Measurements from ENCODE around the gene LMBRD1. TPM values are rescaled to one million over a fixed set of nuclear protein-coding genes. Genes with fewer than 3 reads are reported as not detected.

The LMBRD1 gene
- polyA plus RNA-seq, 1 of the 3 experiments (the other 2 are of a cell fraction): 6.5 TPM

GRCh38 chr6:69841862-69842261 is 45.1 kb upstream of the LMBRD1 start:
- Histone ChIP-seq H3K27me3 (ENCODE audit: insufficient read depth) (no peaks in the 10 kb centered on the region), H3K4me1 (ENCODE audit: control insufficient read depth in 1 of 2, insufficient read depth in 2 of 2, low read depth in 1 of 2, low read length in 1 of 2) (no peaks in the 10 kb centered on the region), H3K79me2 (ENCODE audit: insufficient read depth) (no peaks in the 10 kb centered on the region), H3K4me3 (ENCODE audit: low read depth in 2 of 2, low read length in 1 of 2) (no peak overlapping the region), H4K20me1 (ENCODE audit: insufficient read depth) (no peaks in the 10 kb centered on the region), H3K9me2 (no peaks in the 10 kb centered on the region), H3K27ac (ENCODE audit: low read depth in 2 of 2, low read length in 1 of 2) (no peak overlapping the region), H3K9me3 (no peaks in the 10 kb centered on the region), H3K9ac (no peak overlapping the region), H2AFZ (ENCODE audit: low read depth) (no peak overlapping the region), H3K4me2 (no peak overlapping the region), H3K36me3 (replicated peaks in 1 of 2; ENCODE audit: control insufficient read depth in 1 of 2, insufficient read depth in 2 of 2, low read length in 1 of 2) (no peaks in the 10 kb centered on the region), H3F3A (replicated peaks; ENCODE audit: insufficient read depth) (no peaks in the 10 kb centered on the region)
- POLR2A ChIA-PET: no interaction called here
- WGBS (ENCODE audit: low lambda C conversion rate): 76% methylated on average over 1 of the region's 1 CpG
- CTCF ChIA-PET: interaction anchor here (0.9 to 2.4 kb wide), 2 partner anchors 19 to 266 kb away, joined by 3 to 7 read pairs; no protein-coding TSS in a partner anchor
- TF ChIP-seq USF1 (IDR thresholded peaks at IDR 0.05; ENCODE audit: borderline replicate concordance, low read depth) (no peak), ELF1 (IDR thresholded peaks at IDR 0.05) (no peak), CHD2 (IDR thresholded peaks at IDR 0.05; ENCODE audit: low read length, partially characterized antibody) (no peak), REST (IDR thresholded peaks at IDR 0.05; ENCODE audit: low read depth, low read length) (no peak), TAF1 (IDR thresholded peaks at IDR 0.05; ENCODE audit: borderline replicate concordance, low read depth, low read length) (no peak), RCOR1 (IDR thresholded peaks at IDR 0.05; ENCODE audit: low read length) (no peak), RXRA (IDR thresholded peaks at IDR 0.05; ENCODE audit: borderline replicate concordance, low read depth) (no peak), RAD21 (IDR thresholded peaks at IDR 0.05; ENCODE audit: low read length) (no peak), SMC3 (IDR thresholded peaks at IDR 0.05; ENCODE audit: low read depth, low read length) (no peak), TCF12 (IDR thresholded peaks at IDR 0.05) (no peak), YY1 (IDR thresholded peaks at IDR 0.05; ENCODE audit: low read depth) (no peak)
- no peak for DNase-seq

- Histone ChIP-seq H3K27ac (ENCODE audit: low read depth in 2 of 2, low read length in 1 of 2) (no peak overlapping the region), H3K4me1 (ENCODE audit: control insufficient read depth in 1 of 2, insufficient read depth in 2 of 2, low read depth in 1 of 2, low read length in 1 of 2) (no peaks in the 10 kb centered on the region), H4K20me1 (ENCODE audit: insufficient read depth) (no peaks in the 10 kb centered on the region), H3K9me2 (no peaks in the 10 kb centered on the region), H3K79me2 (ENCODE audit: insufficient read depth) (no peaks in the 10 kb centered on the region), H3K9me3 (no peaks in the 10 kb centered on the region), H3K4me2 (peak overlapping the region; percentile 47; the same call in 1 of the 2 replicates), H3F3A (replicated peaks; ENCODE audit: insufficient read depth) (no peaks in the 10 kb centered on the region), H2AFZ (ENCODE audit: low read depth) (peak overlapping the region; percentile 75; the same call in 1 of the 2 replicates), H3K36me3 (replicated peaks in 1 of 2; ENCODE audit: control insufficient read depth in 1 of 2, insufficient read depth in 2 of 2, low read length in 1 of 2) (no peaks in the 10 kb centered on the region), H3K27me3 (ENCODE audit: insufficient read depth) (no peaks in the 10 kb centered on the region), H3K4me3 (ENCODE audit: low read depth in 2 of 2, low read length in 1 of 2) (peak overlapping the region; percentile 24 to 46; a peak in 3 of 4 replicates), H3K9ac (no peak overlapping the region)
- ChIA-PET POLR2A (no interaction called here), CTCF (interaction anchor here (0.6 to 3.8 kb wide), 20 partner anchors 8 to 571 kb away, joined by 3 to 36 read pairs (median 3); no protein-coding TSS in a partner anchor)
- 2% methylated on average over 5 of the region's 5 CpGs for WGBS (ENCODE audit: low lambda C conversion rate)
- peak; percentile 24 for DNase-seq
- TF ChIP-seq CTCF (IDR thresholded peaks at IDR 0.05) (peak; percentile 93), SMC3 (IDR thresholded peaks at IDR 0.05; ENCODE audit: low read depth, low read length) (peak; percentile 84), MAX (IDR thresholded peaks at IDR 0.05; ENCODE audit: low read depth) (no peak), RAD21 (IDR thresholded peaks at IDR 0.05; ENCODE audit: low read length) (peak; percentile 87)
These were observed 38.8 kb upstream of the LMBRD1 start for GRCh38 chr6:69835414-69836179.
